Neutrophil (primary cell): ENCODE data around the gene NR3C2.
"Not testable (repeated sequence)": the region's sequence is repeated elsewhere in the genome, so short reads cannot be mapped to it uniquely, and the experiment has no call there.

Experiments used
- H3K27ac ChIP-seq: fragments of 200-600 bp; sonication (generic); 2 replicates; pipeline ENCODE4 v1.5.1; 2016; ENCODE audit warnings: mild to moderate bottlenecking, moderate library complexity
- H3K27me3 ChIP-seq: fragments of 200-600 bp; sonication (generic); 2 replicates; pipeline ENCODE4 v1.6.0; 2016; ENCODE audit warnings: mild to moderate bottlenecking
- H3K36me3 ChIP-seq: fragments of 200-600 bp; sonication (generic); 2 replicates; pipeline ENCODE4 v1.5.1; 2017
- H3K4me1 ChIP-seq, 2 experiments: fragments of 200-600 bp in 1 of 2; sonication (generic) in 1 of 2; 1 replicate in 1 of 2; 2 replicates in 1 of 2; pipeline versions ENCODE4 v1.5.1 to v1.6.1; 2013 to 2016; ENCODE audit warnings: low read depth in 1 of 2, low read length in 1 of 2, mild to moderate bottlenecking in 1 of 2, moderate library complexity in 1 of 2; ENCODE audit not compliant: control insufficient read depth in 1 of 2, insufficient read depth in 1 of 2
- H3K4me3 ChIP-seq, 2 experiments: fragments of 200-600 bp in 1 of 2; sonication (generic) in 1 of 2; 1 replicate in 1 of 2; 2 replicates in 1 of 2; pipeline ENCODE4 v1.5.1; 2013 to 2016; ENCODE audit warnings: low read depth in 1 of 2, low read length in 1 of 2, mild to moderate bottlenecking in 1 of 2, moderate library complexity in 1 of 2
- H3K9me3 ChIP-seq: fragments of 200-600 bp; sonication (generic); 2 replicates; pipeline ENCODE4 v1.5.1; 2016
- TF ChIP-seq, protein P1 (sequence below): fragments of 200-600 bp; sonication (generic); IDR thresholded peaks from 2 replicates; pipeline ENCODE4 v1.5.1; 2016; ENCODE audit warnings: antibody characterized with exemption

Gene NR3C2

GRCh38 chr4:148145475-148145874 lies 296.7 kb downstream of the NR3C2 start:
- no peaks in the 10 kb centered on the region for H3K9me3 ChIP-seq
- no peak overlapping the region for H3K27ac ChIP-seq
- H3K36me3 ChIP-seq = no peaks in the 10 kb centered on the region
- TF ChIP-seq, protein P1, sequence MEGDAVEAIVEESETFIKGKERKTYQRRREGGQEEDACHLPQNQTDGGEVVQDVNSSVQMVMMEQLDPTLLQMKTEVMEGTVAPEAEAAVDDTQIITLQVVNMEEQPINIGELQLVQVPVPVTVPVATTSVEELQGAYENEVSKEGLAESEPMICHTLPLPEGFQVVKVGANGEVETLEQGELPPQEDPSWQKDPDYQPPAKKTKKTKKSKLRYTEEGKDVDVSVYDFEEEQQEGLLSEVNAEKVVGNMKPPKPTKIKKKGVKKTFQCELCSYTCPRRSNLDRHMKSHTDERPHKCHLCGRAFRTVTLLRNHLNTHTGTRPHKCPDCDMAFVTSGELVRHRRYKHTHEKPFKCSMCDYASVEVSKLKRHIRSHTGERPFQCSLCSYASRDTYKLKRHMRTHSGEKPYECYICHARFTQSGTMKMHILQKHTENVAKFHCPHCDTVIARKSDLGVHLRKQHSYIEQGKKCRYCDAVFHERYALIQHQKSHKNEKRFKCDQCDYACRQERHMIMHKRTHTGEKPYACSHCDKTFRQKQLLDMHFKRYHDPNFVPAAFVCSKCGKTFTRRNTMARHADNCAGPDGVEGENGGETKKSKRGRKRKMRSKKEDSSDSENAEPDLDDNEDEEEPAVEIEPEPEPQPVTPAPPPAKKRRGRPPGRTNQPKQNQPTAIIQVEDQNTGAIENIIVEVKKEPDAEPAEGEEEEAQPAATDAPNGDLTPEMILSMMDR = no peak
- H3K4me1 ChIP-seq = no peaks in the 10 kb centered on the region
- no peak overlapping the region for H3K4me3 ChIP-seq
- H3K27me3 ChIP-seq = no peaks in the 10 kb centered on the region

DNA sequence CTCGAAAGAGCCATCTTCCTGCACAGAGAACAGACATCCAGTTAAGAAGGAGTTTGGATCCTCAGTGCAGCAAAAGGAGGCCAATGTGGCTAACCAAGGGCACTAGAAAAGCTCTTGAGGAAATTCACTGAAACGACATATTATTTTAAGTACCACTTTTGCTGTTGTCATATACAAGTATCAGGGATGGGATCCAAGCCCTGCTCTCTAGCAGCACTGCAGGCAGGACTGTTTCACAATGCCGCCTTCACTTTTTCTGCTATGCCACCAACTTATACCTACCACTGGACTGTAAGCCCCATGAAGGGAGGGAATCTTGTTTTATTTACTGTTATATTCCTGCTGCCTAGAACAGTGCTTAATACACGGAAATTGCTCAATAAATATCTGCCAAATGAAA lies 299.0 kb downstream of the NR3C2 start:
- no peak overlapping the region for H3K27ac ChIP-seq
- no peaks in the 10 kb centered on the region for H3K9me3 ChIP-seq
- H3K27me3 ChIP-seq = no peaks in the 10 kb centered on the region
- H3K4me1 ChIP-seq = no peaks in the 10 kb centered on the region
- H3K36me3 ChIP-seq = no peaks in the 10 kb centered on the region
- TF ChIP-seq, protein P1 = no peak
- H3K4me3 ChIP-seq = no peak overlapping the region

- Histone ChIP-seq H3K36me3 (no peaks in the 10 kb centered on the region), H3K27me3 (no peaks in the 10 kb centered on the region), H3K4me3 (no peak overlapping the region), H3K9me3 (no peaks in the 10 kb centered on the region), H3K4me1 (no peaks in the 10 kb centered on the region), H3K27ac (no peak overlapping the region)
- TF ChIP-seq, protein P1 = no peak
Measured at GRCh38 chr4:148141501-148141900, 300.7 kb downstream of the NR3C2 start.

- Histone ChIP-seq H3K4me1 (no peaks in the 10 kb centered on the region), H3K9me3 (peaks cover 6% of the 10 kb centered on the region), H3K27ac (no peak overlapping the region), H3K4me3 (no peak overlapping the region), H3K36me3 (no peaks in the 10 kb centered on the region), H3K27me3 (no peaks in the 10 kb centered on the region)
- TF ChIP-seq, protein P1 = no peak
Measured at GRCh38 chr4:148126825-148127224, 315.4 kb downstream of the NR3C2 start.

DNA sequence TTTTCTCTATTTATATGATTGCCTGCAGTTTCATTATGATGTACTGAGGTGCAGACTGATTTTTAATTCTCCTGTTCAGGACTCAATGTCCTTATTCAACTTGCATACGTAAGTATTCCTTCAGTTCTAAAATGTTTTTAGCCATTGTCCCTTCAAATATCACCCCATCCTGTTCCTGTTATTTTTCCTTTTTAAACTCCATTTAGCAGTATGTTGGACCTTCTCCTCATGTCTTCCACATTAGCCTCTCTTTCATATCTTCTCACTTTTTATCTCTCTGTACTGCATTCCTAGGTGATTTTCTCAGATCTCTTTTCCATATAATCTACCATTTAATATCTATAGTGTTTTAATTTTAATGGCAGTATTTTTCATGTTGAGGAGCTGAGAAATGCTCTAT lies 317.7 kb downstream of the NR3C2 start:
- Histone ChIP-seq H3K4me3 (no peak overlapping the region), H3K27ac (no peak overlapping the region), H3K4me1 (no peaks in the 10 kb centered on the region), H3K36me3 (no peaks in the 10 kb centered on the region), H3K9me3 (peaks cover 6% of the 10 kb centered on the region), H3K27me3 (no peaks in the 10 kb centered on the region)
- TF ChIP-seq, protein P1 = no peak

- not testable (repeated sequence) for H3K36me3 ChIP-seq, H3K9me3 ChIP-seq, H3K27ac ChIP-seq, H3K4me1 ChIP-seq, H3K4me3 ChIP-seq, H3K27me3 ChIP-seq
Measured at GRCh38 chr4:148123161-148123560, 319.1 kb downstream of the NR3C2 start.
